BE2C (cell line): Measurements from ENCODE around the gene KLHL1. TPM values are rescaled to one million over a fixed set of nuclear protein-coding genes. Genes with fewer than 3 reads are reported as not detected.
A peak's percentile ranks its signal among the peaks of the same experiment; 100 is the strongest.
"Not testable (repeated sequence)": the region's sequence is repeated elsewhere in the genome, so short reads cannot be mapped to it uniquely, and the experiment has no call there.

Experiments used
- DNase-seq: peaks from one replicate; pipeline ENCODE4 v3.0.0-alpha.2; 2020
- H3K27me3 ChIP-seq: fragments of 250-450 bp; sonication (Bioruptor Pico); 2 replicates; pipeline ENCODE4 v1.5.1; 2020; ENCODE audit warnings: mild to moderate bottlenecking
- H3K36me3 ChIP-seq: fragments of 250-450 bp; sonication (Bioruptor Pico); 2 replicates; pipeline ENCODE4 v1.5.1; 2020; ENCODE audit warnings: mild to moderate bottlenecking
- H3K4me1 ChIP-seq: fragments of 250-450 bp; sonication (Bioruptor Pico); 2 replicates; pipeline ENCODE4 v1.5.1; 2020
- H3K4me3 ChIP-seq: 2 replicates; pipeline ENCODE4 v1.5.1; 2011; ENCODE audit warnings: low read depth, low read length
- H3K9me3 ChIP-seq: fragments of 250-450 bp; sonication (Bioruptor Pico); 2 replicates; pipeline ENCODE4 v1.5.1; 2020
- polyA plus RNA-seq: library from polyadenylated mRNA; unstranded; fragments of >200 nt; gene quantifications from one replicate; pipeline ENCODE4 v1.2.1, GENCODE V29; 2012; ENCODE audit warnings: low read depth, missing spikeins; ENCODE audit not compliant: insufficient read length, insufficient read depth
- TF ChIP-seq, protein P1 (sequence below): IDR thresholded peaks from 2 replicates; pipeline ENCODE4 v1.5.1; 2012; ENCODE audit warnings: mild to moderate bottlenecking, low read depth, low read length

Gene KLHL1
- polyA plus RNA-seq, result 0.11 TPM

DNA sequence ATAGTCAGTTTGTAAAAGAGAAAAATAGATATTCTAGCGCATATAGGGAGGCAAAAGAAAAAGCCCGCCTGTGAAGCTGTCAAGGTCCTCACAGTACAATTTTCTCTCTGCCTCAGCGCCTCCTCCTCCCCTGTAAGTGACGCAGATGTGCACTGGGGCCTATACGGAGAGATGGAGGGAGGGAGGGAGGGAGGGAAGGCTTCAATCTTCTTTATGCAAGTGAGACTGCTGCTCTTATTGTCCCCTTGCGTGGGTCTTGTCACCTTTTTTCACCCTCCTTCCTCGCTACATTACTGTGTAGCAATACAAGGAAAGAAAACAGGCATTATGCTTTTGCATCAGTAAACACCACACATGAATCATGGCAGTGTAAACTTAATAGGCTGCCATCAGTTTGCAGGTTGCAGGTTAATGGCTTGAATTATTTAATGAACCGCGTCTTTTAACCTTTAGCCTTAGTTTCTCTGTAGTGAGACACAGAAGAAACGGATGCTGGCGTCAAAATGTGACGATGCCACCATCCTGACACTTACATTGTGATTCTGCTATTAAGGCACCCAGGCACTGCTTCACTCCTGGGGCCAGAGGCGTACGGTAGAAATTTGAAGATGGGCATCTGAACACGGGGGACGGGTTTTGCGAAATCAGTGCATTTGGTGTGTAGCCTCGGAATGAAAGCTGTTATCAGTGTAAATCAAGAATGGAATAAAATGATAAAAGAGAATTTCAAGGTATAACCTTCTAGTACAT is at the start of gene KLHL1:
TSS of gene KLHL1 (minus strand) at position 97 of the 750 bp plus-strand sequence. CDS start 753 bp downstream, outside the sequence.
- Histone ChIP-seq H3K4me1 (peaks cover 8% of the 10 kb centered on the region), H3K4me3 (peak within 1 kb of the TSS; percentile 64), H3K9me3 (no peaks in the 10 kb centered on the region), H3K36me3 (no peaks in the 10 kb centered on the region), H3K27me3 (peaks cover 9% of the 10 kb centered on the region)
- no peak for DNase-seq
- TF ChIP-seq, protein P1, sequence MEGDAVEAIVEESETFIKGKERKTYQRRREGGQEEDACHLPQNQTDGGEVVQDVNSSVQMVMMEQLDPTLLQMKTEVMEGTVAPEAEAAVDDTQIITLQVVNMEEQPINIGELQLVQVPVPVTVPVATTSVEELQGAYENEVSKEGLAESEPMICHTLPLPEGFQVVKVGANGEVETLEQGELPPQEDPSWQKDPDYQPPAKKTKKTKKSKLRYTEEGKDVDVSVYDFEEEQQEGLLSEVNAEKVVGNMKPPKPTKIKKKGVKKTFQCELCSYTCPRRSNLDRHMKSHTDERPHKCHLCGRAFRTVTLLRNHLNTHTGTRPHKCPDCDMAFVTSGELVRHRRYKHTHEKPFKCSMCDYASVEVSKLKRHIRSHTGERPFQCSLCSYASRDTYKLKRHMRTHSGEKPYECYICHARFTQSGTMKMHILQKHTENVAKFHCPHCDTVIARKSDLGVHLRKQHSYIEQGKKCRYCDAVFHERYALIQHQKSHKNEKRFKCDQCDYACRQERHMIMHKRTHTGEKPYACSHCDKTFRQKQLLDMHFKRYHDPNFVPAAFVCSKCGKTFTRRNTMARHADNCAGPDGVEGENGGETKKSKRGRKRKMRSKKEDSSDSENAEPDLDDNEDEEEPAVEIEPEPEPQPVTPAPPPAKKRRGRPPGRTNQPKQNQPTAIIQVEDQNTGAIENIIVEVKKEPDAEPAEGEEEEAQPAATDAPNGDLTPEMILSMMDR, result no peak

DNA sequence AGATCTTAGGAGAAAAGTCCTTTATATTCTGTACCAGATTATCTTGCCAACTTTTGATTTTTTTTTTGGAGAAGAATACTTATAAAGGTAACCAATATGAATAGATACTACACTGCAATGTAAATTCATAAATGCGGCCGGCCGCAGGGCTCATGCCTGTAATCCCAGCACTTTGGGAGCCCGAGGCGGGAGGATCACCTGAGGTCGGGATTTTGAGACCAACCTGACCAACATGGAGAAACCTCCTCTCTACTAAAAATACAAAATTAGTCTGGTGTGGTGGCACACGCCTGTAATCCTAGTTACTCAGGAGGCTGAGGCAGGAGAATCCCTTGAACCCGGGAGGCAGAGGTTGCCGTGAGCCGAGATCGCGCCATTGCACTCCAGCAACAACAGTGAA is 34.4 kb upstream of the KLHL1 start:
- H3K27me3 ChIP-seq, H3K4me1 ChIP-seq, H3K4me3 ChIP-seq, DNase-seq, H3K36me3 ChIP-seq, H3K9me3 ChIP-seq: not testable (repeated sequence)

DNA sequence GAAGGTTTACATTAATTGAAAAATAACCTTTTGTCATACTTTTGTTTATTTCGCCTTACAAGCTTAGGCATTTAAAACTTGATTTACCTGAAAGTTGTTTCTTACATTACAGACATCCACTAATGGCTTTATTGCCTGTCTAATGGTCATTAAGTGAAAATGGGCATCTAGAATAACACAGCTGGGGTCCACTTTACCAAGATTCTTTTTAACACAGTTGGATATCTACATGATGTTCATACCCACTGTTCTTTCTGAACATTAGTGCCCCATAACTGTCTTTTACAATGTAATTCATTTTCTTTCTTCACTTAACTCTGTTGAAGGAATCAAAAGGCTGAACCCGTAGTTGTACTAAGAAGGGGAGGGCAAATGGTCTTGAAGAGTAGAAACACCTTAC is 19.8 kb upstream of the KLHL1 start:
- DNase-seq, result no peak
- TF ChIP-seq, protein P1, result no peak
- no peaks in the 10 kb centered on the region for H3K9me3 ChIP-seq

DNA sequence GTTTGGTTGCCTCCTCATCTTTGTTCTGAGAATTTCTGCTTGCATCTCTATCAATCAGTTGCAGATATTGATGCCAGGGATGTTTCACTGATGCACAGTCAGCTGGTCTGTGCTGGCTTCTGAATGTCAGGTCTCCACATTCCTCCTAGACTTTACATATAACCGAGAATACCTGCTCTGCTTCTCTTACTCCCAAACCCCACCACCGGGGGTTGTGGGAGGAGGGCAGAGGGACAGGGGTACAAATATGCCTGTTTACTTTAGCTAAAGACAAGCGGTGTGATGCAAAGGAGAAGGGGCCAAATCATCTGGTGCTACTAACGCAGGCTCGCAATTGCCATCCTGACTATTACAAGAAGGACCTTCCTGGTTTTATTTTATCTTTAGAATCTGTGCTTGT is 17.4 kb upstream of the KLHL1 start:
- no peaks in the 10 kb centered on the region for H3K9me3 ChIP-seq
- DNase-seq, result no peak
- H3K4me3 ChIP-seq, result no peak overlapping the region
- H3K36me3 ChIP-seq, result no peaks in the 10 kb centered on the region
- no peaks in the 10 kb centered on the region; the same call in 1 of the 2 replicates for H3K4me1 ChIP-seq
- TF ChIP-seq, protein P1, result no peak
- no peaks in the 10 kb centered on the region for H3K27me3 ChIP-seq

More for the DNA sequence above, 19.8 kb upstream of the KLHL1 start:
- no peaks in the 10 kb centered on the region; the same call in 1 of the 2 replicates for H3K4me1 ChIP-seq
- H3K4me3 ChIP-seq, result no peak overlapping the region
- no peaks in the 10 kb centered on the region for H3K36me3 ChIP-seq
- H3K27me3 ChIP-seq, result no peaks in the 10 kb centered on the region

GRCh38 chr13:70117338-70117905 is 9.2 kb upstream of the KLHL1 start:
- no peaks in the 10 kb centered on the region for H3K9me3 ChIP-seq
- no peak for DNase-seq
- TF ChIP-seq, protein P1, result no peak
- H3K36me3 ChIP-seq, result no peaks in the 10 kb centered on the region
- no peaks in the 10 kb centered on the region; the same call in 1 of the 2 replicates for H3K4me1 ChIP-seq
- H3K27me3 ChIP-seq, result no peaks in the 10 kb centered on the region
- no peak overlapping the region for H3K4me3 ChIP-seq

DNA sequence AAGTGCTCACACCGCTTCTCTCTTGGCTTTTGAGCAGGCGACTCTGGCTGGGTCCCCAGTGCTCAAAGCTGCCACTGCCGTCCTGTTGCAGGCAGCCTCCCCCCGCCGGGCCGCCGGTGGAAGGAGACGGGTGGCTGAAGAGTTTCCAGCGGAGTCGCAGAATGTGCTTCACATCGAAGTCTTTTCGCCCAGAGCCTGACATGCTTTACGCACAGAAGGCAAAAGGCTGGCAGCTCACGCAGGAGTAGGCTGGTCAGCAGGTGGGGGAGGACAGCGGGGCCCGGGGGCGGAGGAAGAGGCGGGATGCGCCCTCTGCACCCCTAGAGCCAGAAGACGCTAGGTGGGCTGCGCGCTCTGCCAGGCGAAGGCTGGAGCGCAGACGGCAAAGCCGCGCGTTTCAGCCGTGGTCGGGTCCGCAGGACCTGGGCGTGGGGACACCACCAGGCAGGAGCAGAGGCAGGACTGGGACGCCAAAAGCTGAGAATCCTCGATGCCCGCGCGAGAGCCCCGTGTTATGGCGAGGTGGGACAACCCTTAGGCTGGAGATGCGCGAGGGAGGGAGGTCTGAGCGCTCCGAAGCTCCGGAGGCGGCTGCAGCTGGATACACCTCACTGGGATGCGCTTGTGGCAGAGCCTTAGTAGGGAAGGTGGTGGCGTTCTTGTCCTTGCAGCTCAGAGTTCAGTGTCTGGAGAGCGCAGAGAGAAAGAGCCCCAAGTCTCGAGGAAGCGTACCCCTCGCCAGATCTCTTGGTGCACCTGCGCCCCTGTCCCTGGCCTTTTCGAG is 562 bp downstream of the KLHL1 start, which contains the start of gene ATXN8OS:
TSS of gene ATXN8OS (plus strand) at position 329 of the 784 bp plus-strand sequence.
- TF ChIP-seq, protein P1, result no peak
- Histone ChIP-seq H3K27me3 (peaks cover 9% of the 10 kb centered on the region), H3K4me3 (peak within 1 kb of the TSS; percentile 64), H3K9me3 (no peaks in the 10 kb centered on the region), H3K4me1 (peaks cover 8% of the 10 kb centered on the region), H3K36me3 (no peaks in the 10 kb centered on the region)
- DNase-seq, result peak; percentile 27
